DOHH2 (cell line): ENCODE data around the gene CRHBP.
A peak's percentile ranks its signal among the peaks of the same experiment; 100 is the strongest.

ENCODE experiments used
- H3F3A ChIP-seq: fragments of 200-600 bp; sonication (generic), shearing (Covaris generic); 2 replicates; pipeline ENCODE4 v1.6.0; 2016; ENCODE audit warnings: antibody characterized with exemption, mild to moderate bottlenecking; ENCODE audit not compliant: control insufficient read depth, insufficient read depth
- H3K27ac ChIP-seq: fragments of 200-600 bp; sonication (generic); 2 replicates; pipeline ENCODE4 v1.5.1; 2014; ENCODE audit warnings: low read depth, mild to moderate bottlenecking, low read length, moderate library complexity
- H3K27me3 ChIP-seq: fragments of 200-600 bp; sonication (generic); 2 replicates; pipeline ENCODE4 v1.6.1; 2014; ENCODE audit warnings: mild to moderate bottlenecking, low read length, mixed read lengths; ENCODE audit not compliant: control insufficient read depth
- H3K36me3 ChIP-seq: fragments of 200-600 bp; sonication (generic); 2 replicates; pipeline ENCODE4 v1.6.1; 2014; ENCODE audit warnings: mild to moderate bottlenecking, low read length, moderate library complexity, mixed read lengths; ENCODE audit not compliant: control insufficient read depth
- H3K4me1 ChIP-seq: fragments of 200-600 bp; sonication (generic); 2 replicates; pipeline ENCODE4 v1.6.1; 2014; ENCODE audit warnings: mild to moderate bottlenecking, low read length, mixed read lengths; ENCODE audit not compliant: control insufficient read depth
- H3K4me2 ChIP-seq: fragments of 200-600 bp; sonication (generic); 2 replicates; pipeline ENCODE4 v1.6.0; 2014; ENCODE audit warnings: mild to moderate bottlenecking, low read length, moderate library complexity
- H3K4me3 ChIP-seq: fragments of 200-600 bp; sonication (generic); 2 replicates; pipeline ENCODE4 v1.5.1; 2014; ENCODE audit warnings: mild to moderate bottlenecking, low read length, mixed read lengths
- H3K79me2 ChIP-seq: fragments of 200-600 bp; sonication (generic); 2 replicates; pipeline ENCODE4 v1.6.1; 2014; ENCODE audit warnings: mild to moderate bottlenecking, low read length, mixed read lengths; ENCODE audit not compliant: control insufficient read depth
- H3K9me2 ChIP-seq: fragments of 200-600 bp; sonication (generic); replicated peaks from 2 replicates; pipeline ENCODE4 v1.6.1; 2014; ENCODE audit warnings: mild to moderate bottlenecking, low read length, mixed read lengths; ENCODE audit not compliant: control insufficient read depth
- H3K9me3 ChIP-seq: fragments of 200-600 bp; sonication (generic); 2 replicates; pipeline ENCODE4 v1.6.1; 2014; ENCODE audit warnings: antibody characterized with exemption, low read length, mixed read lengths; ENCODE audit not compliant: control insufficient read depth, insufficient read depth
- H4K20me1 ChIP-seq: fragments of 200-600 bp; sonication (generic); 2 replicates; pipeline ENCODE4 v1.6.0; 2014; ENCODE audit warnings: low read depth, mild to moderate bottlenecking, antibody characterized with exemption, low read length, moderate library complexity; ENCODE audit not compliant: control insufficient read depth, insufficient read depth
- EZH2phosphoT487 ChIP-seq: fragments of 200-600 bp; sonication (generic); IDR thresholded peaks from 2 replicates; pipeline ENCODE4 v1.6.1; 2017; ENCODE audit warnings: borderline replicate concordance, mild to moderate bottlenecking, antibody characterized with exemption, low read length, moderate library complexity, mixed read lengths
- TF ChIP-seq, protein P1 (sequence below): fragments of 200-600 bp; sonication (generic); IDR thresholded peaks from one replicate; pipeline ENCODE4 v1.5.1; 2014; ENCODE audit warnings: antibody characterized with exemption, mild to moderate bottlenecking, low read depth, low read length; ENCODE audit not compliant: poor library complexity, severe bottlenecking

Gene CRHBP

DNA sequence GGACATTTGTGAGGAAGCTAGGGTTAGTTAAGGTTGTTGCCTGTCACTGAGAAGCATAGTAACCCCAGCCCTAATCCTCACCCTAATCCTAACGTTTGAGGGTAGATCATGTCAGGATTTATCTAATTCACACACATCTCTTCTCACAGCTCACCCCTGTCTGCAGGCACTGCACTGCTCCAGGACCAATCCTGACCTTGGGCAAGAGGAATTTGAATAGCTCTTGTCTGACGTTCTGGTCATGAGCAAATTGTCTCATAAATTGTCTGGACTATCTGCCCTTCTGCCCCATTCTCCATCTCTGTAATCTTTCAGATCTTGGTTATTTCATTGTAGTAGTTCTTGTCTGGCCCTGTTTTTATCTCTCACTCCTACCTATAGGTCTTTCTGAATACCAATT is 18.7 kb downstream of the CRHBP start:
- H3K27me3 ChIP-seq: no peaks in the 10 kb centered on the region
- H3K4me3 ChIP-seq: no peak overlapping the region
- H3K4me2 ChIP-seq: no peak overlapping the region
- no peaks in the 10 kb centered on the region for H4K20me1 ChIP-seq
- no peaks in the 10 kb centered on the region for H3K9me3 ChIP-seq
- H3K79me2 ChIP-seq: no peaks in the 10 kb centered on the region
- H3K36me3 ChIP-seq: peaks cover 47% of the 10 kb centered on the region
- H3F3A ChIP-seq: no peaks in the 10 kb centered on the region
- no peak overlapping the region for H3K27ac ChIP-seq
- H3K4me1 ChIP-seq: peaks cover 10% of the 10 kb centered on the region
- TF ChIP-seq, protein P1, sequence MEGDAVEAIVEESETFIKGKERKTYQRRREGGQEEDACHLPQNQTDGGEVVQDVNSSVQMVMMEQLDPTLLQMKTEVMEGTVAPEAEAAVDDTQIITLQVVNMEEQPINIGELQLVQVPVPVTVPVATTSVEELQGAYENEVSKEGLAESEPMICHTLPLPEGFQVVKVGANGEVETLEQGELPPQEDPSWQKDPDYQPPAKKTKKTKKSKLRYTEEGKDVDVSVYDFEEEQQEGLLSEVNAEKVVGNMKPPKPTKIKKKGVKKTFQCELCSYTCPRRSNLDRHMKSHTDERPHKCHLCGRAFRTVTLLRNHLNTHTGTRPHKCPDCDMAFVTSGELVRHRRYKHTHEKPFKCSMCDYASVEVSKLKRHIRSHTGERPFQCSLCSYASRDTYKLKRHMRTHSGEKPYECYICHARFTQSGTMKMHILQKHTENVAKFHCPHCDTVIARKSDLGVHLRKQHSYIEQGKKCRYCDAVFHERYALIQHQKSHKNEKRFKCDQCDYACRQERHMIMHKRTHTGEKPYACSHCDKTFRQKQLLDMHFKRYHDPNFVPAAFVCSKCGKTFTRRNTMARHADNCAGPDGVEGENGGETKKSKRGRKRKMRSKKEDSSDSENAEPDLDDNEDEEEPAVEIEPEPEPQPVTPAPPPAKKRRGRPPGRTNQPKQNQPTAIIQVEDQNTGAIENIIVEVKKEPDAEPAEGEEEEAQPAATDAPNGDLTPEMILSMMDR: no peak
- no peak for TF ChIP-seq EZH2phosphoT487
- H3K9me2 ChIP-seq: no peaks in the 10 kb centered on the region

- Histone ChIP-seq H3K4me2 (no peak overlapping the region), H3F3A (no peaks in the 10 kb centered on the region), H3K27ac (no peak overlapping the region), H3K4me3 (no peak overlapping the region), H3K4me1 (peaks cover 10% of the 10 kb centered on the region), H3K9me2 (no peaks in the 10 kb centered on the region), H3K27me3 (no peaks in the 10 kb centered on the region), H3K36me3 (peaks cover 55% of the 10 kb centered on the region), H3K9me3 (no peaks in the 10 kb centered on the region), H3K79me2 (no peaks in the 10 kb centered on the region), H4K20me1 (no peaks in the 10 kb centered on the region)
- TF ChIP-seq, protein P1: no peak
- TF ChIP-seq EZH2phosphoT487: no peak
Observed at GRCh38 chr5:76972689-76973088, 19.8 kb downstream of the CRHBP start.

DNA sequence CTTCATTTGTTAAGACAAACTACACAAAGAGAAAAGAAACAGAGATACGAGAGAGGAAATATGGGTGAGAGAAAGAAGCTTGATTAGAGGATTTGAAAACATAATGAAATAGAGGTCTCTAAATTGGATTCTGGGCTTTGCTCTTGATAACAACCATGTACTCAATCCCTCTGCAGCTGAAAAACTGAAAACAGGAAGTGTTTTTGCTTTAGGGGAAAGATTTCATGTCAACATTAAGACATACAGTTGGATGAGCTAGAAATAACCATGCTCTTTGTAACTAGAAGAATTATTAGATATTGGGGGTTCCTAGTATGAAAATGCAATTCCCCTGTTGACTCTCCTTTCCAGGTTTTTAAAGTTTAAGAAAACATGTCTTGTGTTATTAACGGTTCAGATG is 21.9 kb downstream of the CRHBP start:
- Histone ChIP-seq H3K4me1 (peaks cover 10% of the 10 kb centered on the region), H3K27ac (no peak overlapping the region), H3K4me2 (0 out of 2 replicates have a peak overlapping the region, but pooled peaks have one; percentile 6), H4K20me1 (no peaks in the 10 kb centered on the region), H3K27me3 (no peaks in the 10 kb centered on the region), H3K79me2 (no peaks in the 10 kb centered on the region), H3K4me3 (no peak overlapping the region), H3K9me3 (no peaks in the 10 kb centered on the region), H3K36me3 (peaks cover 49% of the 10 kb centered on the region), H3K9me2 (no peaks in the 10 kb centered on the region), H3F3A (no peaks in the 10 kb centered on the region)
- TF ChIP-seq, protein P1: no peak
- TF ChIP-seq EZH2phosphoT487: no peak

GRCh38 chr5:76978869-76979268 is 26.0 kb downstream of the CRHBP start:
- Histone ChIP-seq H3K27ac (no peak overlapping the region), H3K9me3 (no peaks in the 10 kb centered on the region), H3K79me2 (no peaks in the 10 kb centered on the region), H3K4me1 (peaks cover 10% of the 10 kb centered on the region), H3K9me2 (no peaks in the 10 kb centered on the region), H3K4me3 (no peak overlapping the region), H4K20me1 (no peaks in the 10 kb centered on the region), H3F3A (no peaks in the 10 kb centered on the region), H3K27me3 (no peaks in the 10 kb centered on the region), H3K36me3 (peaks cover 31% of the 10 kb centered on the region), H3K4me2 (no peak overlapping the region)
- no peak for TF ChIP-seq EZH2phosphoT487
- TF ChIP-seq, protein P1: no peak
